ENCODE measurements around the gene MYEF2. TPM values are rescaled to one million over a fixed set of nuclear protein-coding genes. Genes with fewer than 3 reads are reported as not detected.
A peak's percentile ranks its signal among the peaks of the same experiment; 100 is the strongest.

The MYEF2 gene
- total and polyA plus RNA-seq, 8 donors = 6.0 to 193 (median 22.5) TPM

DNA sequence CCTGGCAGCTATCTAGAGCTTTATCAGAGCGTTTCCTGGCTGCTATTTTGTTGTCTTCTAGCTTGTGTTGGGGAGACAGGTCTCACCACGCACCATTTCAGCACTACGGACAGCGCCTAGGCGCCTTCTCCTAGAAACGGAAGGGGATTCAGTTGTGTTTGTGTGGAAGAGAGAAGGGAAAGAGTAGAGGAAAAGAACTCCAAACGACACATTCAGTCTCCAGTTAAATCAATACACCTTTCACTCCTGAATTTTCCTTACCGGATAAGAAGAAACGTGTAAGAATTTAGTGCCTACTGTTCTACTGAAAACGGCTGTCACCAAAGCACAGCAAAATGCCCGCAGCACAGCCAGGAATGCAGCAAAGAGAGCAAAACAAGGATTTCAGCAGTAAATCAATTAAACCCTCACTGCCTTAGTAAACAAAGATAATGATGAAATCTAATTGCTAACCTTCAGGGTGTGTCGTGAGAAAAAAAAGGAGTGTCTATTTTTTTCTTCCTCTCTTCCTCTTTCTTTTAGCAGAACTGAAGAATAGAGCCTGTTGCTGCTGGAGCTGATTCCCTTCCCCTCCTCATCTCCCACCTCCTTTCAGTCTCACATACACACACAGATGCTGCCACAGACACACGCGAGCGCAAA is 13.0 kb upstream of the MYEF2 start:
- TF ChIP-seq, protein P1, sequence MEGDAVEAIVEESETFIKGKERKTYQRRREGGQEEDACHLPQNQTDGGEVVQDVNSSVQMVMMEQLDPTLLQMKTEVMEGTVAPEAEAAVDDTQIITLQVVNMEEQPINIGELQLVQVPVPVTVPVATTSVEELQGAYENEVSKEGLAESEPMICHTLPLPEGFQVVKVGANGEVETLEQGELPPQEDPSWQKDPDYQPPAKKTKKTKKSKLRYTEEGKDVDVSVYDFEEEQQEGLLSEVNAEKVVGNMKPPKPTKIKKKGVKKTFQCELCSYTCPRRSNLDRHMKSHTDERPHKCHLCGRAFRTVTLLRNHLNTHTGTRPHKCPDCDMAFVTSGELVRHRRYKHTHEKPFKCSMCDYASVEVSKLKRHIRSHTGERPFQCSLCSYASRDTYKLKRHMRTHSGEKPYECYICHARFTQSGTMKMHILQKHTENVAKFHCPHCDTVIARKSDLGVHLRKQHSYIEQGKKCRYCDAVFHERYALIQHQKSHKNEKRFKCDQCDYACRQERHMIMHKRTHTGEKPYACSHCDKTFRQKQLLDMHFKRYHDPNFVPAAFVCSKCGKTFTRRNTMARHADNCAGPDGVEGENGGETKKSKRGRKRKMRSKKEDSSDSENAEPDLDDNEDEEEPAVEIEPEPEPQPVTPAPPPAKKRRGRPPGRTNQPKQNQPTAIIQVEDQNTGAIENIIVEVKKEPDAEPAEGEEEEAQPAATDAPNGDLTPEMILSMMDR (IDR thresholded peaks at IDR 0.05) = no peak
- TF ChIP-seq POLR2AphosphoS5 (IDR thresholded peaks at IDR 0.05) = no peak
- no peak for TF ChIP-seq EP300 (IDR thresholded peaks at IDR 0.05)
- no peak for TF ChIP-seq POLR2A (IDR thresholded peaks at IDR 0.05)
- DNase-seq = peak; percentile 52 to 93
- peaks cover 0 to 30% (median 6%) of the 10 kb centered on the region in 3 donors for H3K27me3 ChIP-seq
- no peak overlapping the region for H3K4me3 ChIP-seq
- 3 to 7% (median 4%) methylated on average over 15 of the region's 15 CpGs for WGBS, 5 donors
- H3K9me3 ChIP-seq = peaks cover 0 to 4% (median 0%) of the 10 kb centered on the region in 4 donors
- intact Hi-C loops (cut with DNase I; ENCODE audit: low total_unique reads) = no loop called here
- H3K27ac ChIP-seq = no peak overlapping the region
- H3K4me1 ChIP-seq = peaks cover 0 to 14% (median 3%) of the 10 kb centered on the region in 4 donors
- no peaks in the 10 kb centered on the region for H3K36me3 ChIP-seq

DNA sequence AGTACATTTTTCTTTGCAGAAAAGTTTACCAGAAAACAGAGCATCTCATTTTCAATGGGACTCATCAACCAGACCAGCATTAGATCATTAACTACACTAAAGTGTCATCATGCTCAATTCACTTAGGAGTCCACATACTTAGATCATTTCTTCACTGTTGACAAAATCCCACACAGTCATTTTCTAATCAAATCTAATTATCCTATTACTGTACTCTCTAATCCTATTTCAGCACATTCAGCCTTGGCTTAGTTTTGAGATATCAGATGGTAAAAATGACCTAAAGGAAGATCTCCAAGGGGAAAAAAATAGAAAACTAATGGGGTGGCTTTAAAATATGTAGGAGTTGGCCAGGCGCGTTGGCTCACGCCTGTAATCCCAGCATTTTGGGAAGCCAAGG is 8.2 kb upstream of the MYEF2 start:
- intact Hi-C loops (cut with DNase I; ENCODE audit: low total_unique reads) = no loop called here
- no peak overlapping the region for H3K4me3 ChIP-seq
- no peaks in the 10 kb centered on the region for H3K36me3 ChIP-seq
- H3K9me3 ChIP-seq = no peaks in the 10 kb centered on the region
- TF ChIP-seq POLR2AphosphoS5 (IDR thresholded peaks at IDR 0.05) (no peak), EP300 (IDR thresholded peaks at IDR 0.05) (no peak), POLR2A (IDR thresholded peaks at IDR 0.05) (no peak)
- TF ChIP-seq, protein P1 (IDR thresholded peaks at IDR 0.05) = no peak
- 88 to 96% (median 94%) methylated on average over 3 of the region's 3 CpGs for WGBS, 5 donors
- peaks cover 0 to 7% (median 2%) of the 10 kb centered on the region in 4 donors for H3K4me1 ChIP-seq
- no peak overlapping the region for H3K27ac ChIP-seq
- H3K27me3 ChIP-seq = peaks cover 0 to 13% (median 6%) of the 10 kb centered on the region in 3 donors
- DNase-seq = peak in 1 of 2 donors; percentile 2

DNA sequence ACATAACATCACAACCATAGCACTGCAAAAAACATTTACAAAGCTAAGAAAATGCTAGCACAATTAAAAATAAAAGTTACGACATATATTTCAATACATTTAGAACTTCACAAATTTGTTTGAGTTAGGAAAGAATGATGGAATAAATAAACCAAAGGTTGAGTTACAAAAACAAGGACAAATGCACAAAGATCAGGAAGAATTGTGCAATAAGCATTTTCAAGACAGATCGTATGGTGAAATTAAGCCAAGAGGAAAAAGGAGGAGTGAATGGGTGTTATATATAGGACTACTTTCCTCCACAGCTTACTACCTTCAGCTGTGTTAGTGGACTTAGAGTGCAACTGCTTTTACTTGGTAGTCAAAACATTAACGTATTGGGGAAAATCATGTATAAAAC is 7.4 kb upstream of the MYEF2 start:
- no peak overlapping the region for H3K4me3 ChIP-seq
- H3K4me1 ChIP-seq = no peaks in the 10 kb centered on the region
- H3K27ac ChIP-seq = no peak overlapping the region
- intact Hi-C loops (cut with DNase I; ENCODE audit: low total_unique reads) = no loop called here
- WGBS, 5 donors = 80 to 86% (median 83%) methylated on average over 3 of the region's 3 CpGs
- no peaks in the 10 kb centered on the region for H3K9me3 ChIP-seq
- no peak for TF ChIP-seq POLR2AphosphoS5 (IDR thresholded peaks at IDR 0.05)
- TF ChIP-seq, protein P1 (IDR thresholded peaks at IDR 0.05) = no peak
- no peak for TF ChIP-seq EP300 (IDR thresholded peaks at IDR 0.05)
- no peak for TF ChIP-seq POLR2A (IDR thresholded peaks at IDR 0.05)
- DNase-seq = no peak
- peaks cover 0 to 7% (median 4%) of the 10 kb centered on the region in 3 donors for H3K27me3 ChIP-seq
- no peaks in the 10 kb centered on the region for H3K36me3 ChIP-seq

DNA sequence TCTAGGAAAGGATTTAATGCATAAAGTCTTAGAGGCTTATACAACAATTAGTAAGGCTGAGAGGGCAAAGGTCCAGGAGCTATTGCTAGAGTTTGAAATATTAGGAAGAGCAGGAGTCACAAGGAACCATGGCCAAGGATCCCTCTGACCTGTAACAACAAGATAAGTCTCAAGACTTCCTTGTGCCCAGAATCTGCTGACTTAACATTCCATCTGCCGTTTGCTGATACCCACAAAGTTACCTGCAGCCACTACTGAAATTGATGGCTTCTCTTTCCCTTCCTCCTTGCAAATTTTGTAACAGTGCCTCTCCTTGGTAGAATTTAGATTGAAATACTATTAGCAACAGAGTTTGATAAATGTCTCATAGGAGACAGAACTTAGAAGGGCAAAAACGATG is 4.7 kb upstream of the MYEF2 start:
- TF ChIP-seq POLR2A (IDR thresholded peaks at IDR 0.05) = no peak
- no peak for TF ChIP-seq EP300 (IDR thresholded peaks at IDR 0.05)
- no peak for TF ChIP-seq POLR2AphosphoS5 (IDR thresholded peaks at IDR 0.05)
- no peak overlapping the region for H3K4me3 ChIP-seq
- H3K4me1 ChIP-seq = peaks cover 0 to 9% (median 7%) of the 10 kb centered on the region in 4 donors
- H3K27ac ChIP-seq = no peak overlapping the region
- H3K36me3 ChIP-seq = no peaks in the 10 kb centered on the region
- peaks cover 0 to 8% (median 4%) of the 10 kb centered on the region in 3 donors for H3K27me3 ChIP-seq
- no peak for DNase-seq
- H3K9me3 ChIP-seq = no peaks in the 10 kb centered on the region
- WGBS, 5 donors = 45 to 62% (median 50%) methylated on average over 2 of the region's 2 CpGs
- intact Hi-C loops (cut with DNase I; ENCODE audit: low total_unique reads) = no loop called here

DNA sequence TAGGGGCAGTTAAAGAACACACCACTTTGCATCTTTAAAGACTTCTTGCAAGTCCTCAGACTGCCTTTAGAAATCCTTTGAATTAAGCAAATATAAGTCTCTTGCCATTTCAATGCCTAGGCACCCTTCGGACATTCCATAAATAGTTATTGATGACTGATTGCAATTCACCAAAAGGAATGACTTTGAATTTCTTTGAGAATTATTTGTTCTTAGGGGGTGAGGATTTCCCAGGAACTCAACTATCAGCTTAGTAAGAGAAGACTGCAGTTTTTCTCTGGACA is 495 bp upstream of the MYEF2 start:
- peak overlapping the region; percentile 61 to 76 (median 72) for H3K4me3 ChIP-seq
- no peaks in the 10 kb centered on the region for H3K36me3 ChIP-seq
- H3K4me1 ChIP-seq = peaks cover 0 to 24% (median 13%) of the 10 kb centered on the region in 4 donors
- peaks cover 0 to 10% (median 4%) of the 10 kb centered on the region in 3 donors for H3K27me3 ChIP-seq
- no peaks in the 10 kb centered on the region for H3K9me3 ChIP-seq
- peak overlapping the region in 3 of 5 donors; percentile 83 to 95 (median 91) for H3K27ac ChIP-seq
- no peak for DNase-seq
- intact Hi-C loops (cut with DNase I; ENCODE audit: low total_unique reads) = no loop called here
- 80 to 87% (median 85%) methylated on average over 1 of the region's 1 CpG for WGBS, 5 donors
- no peak for TF ChIP-seq EP300 (IDR thresholded peaks at IDR 0.05)
- TF ChIP-seq, protein P1 (IDR thresholded peaks at IDR 0.05) = no peak
- no peak for TF ChIP-seq POLR2AphosphoS5 (IDR thresholded peaks at IDR 0.05)
- no peak for TF ChIP-seq POLR2A (IDR thresholded peaks at IDR 0.05)
